CD14-positive monocyte (primary cell): ENCODE data around the gene STK32B. TPM values are rescaled to one million over a fixed set of nuclear protein-coding genes. Genes with fewer than 3 reads are reported as not detected.

Source experiments
- DNase-seq, 3 donors: peaks; one replicate each; pipeline ENCODE4 v3.0.0-alpha.2; 2011 to 2022
- H2AFZ ChIP-seq: 2 replicates; pipeline ENCODE4 v1.6.0; 2012; ENCODE audit warnings: mild to moderate bottlenecking, low read depth, low read length, inconsistent platforms; ENCODE audit not compliant: insufficient read depth, poor library complexity, severe bottlenecking
- H3K27ac ChIP-seq, 2 donors: 1 replicate in 1 of 2; 2 replicates in 1 of 2; pipeline ENCODE4 v1.5.1; 2012 to 2013; ENCODE audit warnings: low read length in 2 of 2, control low read depth in 1 of 2, inconsistent platforms in 1 of 2, low read depth in 1 of 2, mild to moderate bottlenecking in 1 of 2
- H3K27me3 ChIP-seq, 2 donors: one replicate each; pipeline versions ENCODE4 v1.6.0 to v1.6.1; 2011 to 2013; ENCODE audit warnings: low read length in 2 of 2; ENCODE audit not compliant: control insufficient read depth in 2 of 2, insufficient read depth in 2 of 2
- H3K36me3 ChIP-seq, 2 donors: replicated peaks in 1 of 2; 1 replicate in 1 of 2; 2 replicates in 1 of 2; pipeline versions ENCODE4 v1.5.1 to v1.6.1; 2012 to 2013; ENCODE audit warnings: low read length in 2 of 2, control low read depth in 1 of 2, inconsistent platforms in 1 of 2, mild to moderate bottlenecking in 1 of 2; ENCODE audit not compliant: insufficient read depth in 2 of 2, control insufficient read depth in 1 of 2
- H3K4me1 ChIP-seq, 2 donors: 1 replicate in 1 of 2; 2 replicates in 1 of 2; pipeline versions ENCODE4 v1.5.1 to v1.6.1; 2012 to 2013; ENCODE audit warnings: low read length in 2 of 2, control low read depth in 1 of 2, inconsistent platforms in 1 of 2, mild to moderate bottlenecking in 1 of 2, moderate library complexity in 1 of 2; ENCODE audit not compliant: insufficient read depth in 2 of 2, control insufficient read depth in 1 of 2
- H3K4me2 ChIP-seq: replicated peaks from 2 replicates; pipeline ENCODE3; 2012; ENCODE audit warnings: low read length, moderate library complexity, mild to moderate bottlenecking; ENCODE audit not compliant: poor library complexity, severe bottlenecking; ENCODE audit errors: extremely low read depth
- H3K4me3 ChIP-seq, 3 experiments: fragments of 200-600 bp in 1 of 3; sonication (generic) in 1 of 3; replicated peaks in 1 of 3; 1 replicate in 2 of 3; 2 replicates in 1 of 3; pipeline ENCODE4 v1.5.1; 2011 to 2013; ENCODE audit warnings: low read length in 3 of 3, mild to moderate bottlenecking in 3 of 3, control low read depth in 2 of 3, low read depth in 2 of 3, inconsistent platforms in 1 of 3, moderate library complexity in 1 of 3
- H3K79me2 ChIP-seq: 2 replicates; pipeline ENCODE4 v1.6.0; 2012; ENCODE audit warnings: mild to moderate bottlenecking, control low read depth, inconsistent platforms, low read length, moderate library complexity; ENCODE audit not compliant: insufficient read depth
- H3K9ac ChIP-seq: 2 replicates; pipeline ENCODE4 v1.6.0; 2017; ENCODE audit warnings: low read length, mild to moderate bottlenecking; ENCODE audit not compliant: insufficient read depth, poor library complexity, severe bottlenecking
- H3K9me3 ChIP-seq, 2 donors: replicated peaks in 1 of 2; 1 replicate in 1 of 2; 2 replicates in 1 of 2; pipeline versions ENCODE4 v1.5.1 to v1.6.1; 2012 to 2013; ENCODE audit warnings: low read length in 2 of 2, control low read depth in 1 of 2; ENCODE audit not compliant: control insufficient read depth in 1 of 2, insufficient read depth in 1 of 2
- H4K20me1 ChIP-seq: 2 replicates; pipeline ENCODE4 v1.6.0; 2012; ENCODE audit warnings: mild to moderate bottlenecking, low read length, control low read depth, moderate library complexity; ENCODE audit not compliant: insufficient read depth
- H3K27ac Mint-ChIP-seq, 7 donors: one replicate each; pipeline ENCODE4 v1.8.0; 2020; ENCODE audit warnings: mild to moderate bottlenecking in 7 of 7, mixed read lengths in 7 of 7, moderate library complexity in 6 of 7, inconsistent platforms in 2 of 7
- H3K27me3 Mint-ChIP-seq, 3 donors: one replicate each; pipeline ENCODE4 v1.8.0; 2021 to 2022; ENCODE audit warnings: low read depth in 3 of 3, mild to moderate bottlenecking in 3 of 3, mixed read lengths in 3 of 3, moderate library complexity in 3 of 3, inconsistent platforms in 1 of 3
- H3K36me3 Mint-ChIP-seq, 2 donors: one replicate each; pipeline ENCODE4 v1.8.0; 2020; ENCODE audit warnings: mixed read lengths in 2 of 2, inconsistent platforms in 1 of 2, mild to moderate bottlenecking in 1 of 2
- H3K4me1 Mint-ChIP-seq: one replicate; pipeline ENCODE4 v1.8.0; 2020; ENCODE audit warnings: mild to moderate bottlenecking, mixed read lengths
- H3K4me3 Mint-ChIP-seq, 2 donors: one replicate each; pipeline ENCODE4 v1.8.0; 2020; ENCODE audit warnings: mild to moderate bottlenecking in 2 of 2, mixed read lengths in 2 of 2, moderate library complexity in 1 of 2
- H3K9me3 Mint-ChIP-seq, 7 donors: one replicate each; pipeline ENCODE4 v1.8.0; 2020 to 2022; ENCODE audit warnings: mixed read lengths in 7 of 7, mild to moderate bottlenecking in 6 of 7, moderate library complexity in 6 of 7, inconsistent platforms in 2 of 7
- WGBS: methylation state at CpG from one replicate; pipeline ENCODE4 v1.1.5; 2013; ENCODE audit warnings: missing lambda C conversion rate; ENCODE audit not compliant: insufficient coverage; 5-methylcytosine and 5-hydroxymethylcytosine counted together
- intact Hi-C, 2 donors: fragments of 100-400 bp; cut with micrococcal nuclease; formaldehyde crosslinking; loops; one replicate each; pipeline versions ENCODE4 v1.15.0 to v1.15.1; 2023
- polyA plus RNA-seq, 3 donors: library from polyadenylated mRNA; depleted of rRNA in 1 of 3; unstranded in 2 of 3; stranded (reverse) in 1 of 3; fragments of 300-500 nt in 2 of 3; fragments of >200 nt in 1 of 3; fragmentation: Illumina TruSeq in 2 of 3; gene quantifications; 1 replicate in 2 of 3; 2 replicates in 1 of 3; pipeline ENCODE4 v1.2.3, GENCODE V29; 2012 to 2021
- TF ChIP-seq, protein P1 (sequence below): fragments of 200-600 bp; IDR thresholded peaks from one replicate; pipeline ENCODE4 v1.8.0; 2022; ENCODE audit warnings: antibody characterized with exemption, mild to moderate bottlenecking

Gene STK32B
- polyA plus RNA-seq, 3 donors: 0.61 to 1.7 (median 0.75) TPM

DNA sequence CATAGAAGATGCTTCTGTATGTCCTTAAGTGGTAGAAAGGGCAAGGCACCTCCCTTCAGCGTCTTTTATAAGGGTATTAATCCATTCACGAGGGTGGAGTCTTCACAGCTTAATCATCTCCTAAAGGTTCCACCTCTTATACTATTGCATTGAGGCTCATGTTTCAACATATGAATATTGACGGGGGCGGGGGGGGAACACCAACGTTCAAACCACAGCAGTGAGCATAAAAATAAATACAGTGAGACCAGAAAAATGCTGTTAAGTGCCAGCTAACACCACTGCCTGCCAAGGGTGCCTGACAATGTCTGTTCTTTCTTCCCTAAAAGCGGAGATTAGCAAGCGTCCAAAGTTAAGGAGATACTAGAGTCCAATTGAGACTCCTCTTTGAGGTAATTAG lies 323.3 kb downstream of the STK32B start:
- Histone ChIP-seq H3K79me2 (no peaks in the 10 kb centered on the region), H3K27me3 (no peaks in the 10 kb centered on the region), H3K36me3 (no peaks in the 10 kb centered on the region), H4K20me1 (no peaks in the 10 kb centered on the region), H3K4me1 (no peaks in the 10 kb centered on the region), H3K9me3 (peaks cover 5 to 23% of the 10 kb centered on the region in 2 donors), H2AFZ (no peak overlapping the region), H3K27ac (no peak overlapping the region), H3K9ac (no peak overlapping the region), H3K4me3 (no peak overlapping the region), H3K4me2 (no peak overlapping the region)
- Mint-ChIP-seq H3K9me3 (peaks cover 10 to 35% (median 15%) of the 10 kb centered on the region in 7 donors), H3K4me1 (no peaks in the 10 kb centered on the region), H3K4me3 (no peak overlapping the region), H3K27ac (no peak overlapping the region), H3K27me3 (peaks cover 0 to 2% (median 0%) of the 10 kb centered on the region in 3 donors), H3K36me3 (no peaks in the 10 kb centered on the region)
- WGBS: no CpG with 5 or more reads among the region's 7 CpGs
- intact Hi-C loops: no loop called here
- TF ChIP-seq, protein P1, sequence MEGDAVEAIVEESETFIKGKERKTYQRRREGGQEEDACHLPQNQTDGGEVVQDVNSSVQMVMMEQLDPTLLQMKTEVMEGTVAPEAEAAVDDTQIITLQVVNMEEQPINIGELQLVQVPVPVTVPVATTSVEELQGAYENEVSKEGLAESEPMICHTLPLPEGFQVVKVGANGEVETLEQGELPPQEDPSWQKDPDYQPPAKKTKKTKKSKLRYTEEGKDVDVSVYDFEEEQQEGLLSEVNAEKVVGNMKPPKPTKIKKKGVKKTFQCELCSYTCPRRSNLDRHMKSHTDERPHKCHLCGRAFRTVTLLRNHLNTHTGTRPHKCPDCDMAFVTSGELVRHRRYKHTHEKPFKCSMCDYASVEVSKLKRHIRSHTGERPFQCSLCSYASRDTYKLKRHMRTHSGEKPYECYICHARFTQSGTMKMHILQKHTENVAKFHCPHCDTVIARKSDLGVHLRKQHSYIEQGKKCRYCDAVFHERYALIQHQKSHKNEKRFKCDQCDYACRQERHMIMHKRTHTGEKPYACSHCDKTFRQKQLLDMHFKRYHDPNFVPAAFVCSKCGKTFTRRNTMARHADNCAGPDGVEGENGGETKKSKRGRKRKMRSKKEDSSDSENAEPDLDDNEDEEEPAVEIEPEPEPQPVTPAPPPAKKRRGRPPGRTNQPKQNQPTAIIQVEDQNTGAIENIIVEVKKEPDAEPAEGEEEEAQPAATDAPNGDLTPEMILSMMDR: no peak
- DNase-seq: no peak

DNA sequence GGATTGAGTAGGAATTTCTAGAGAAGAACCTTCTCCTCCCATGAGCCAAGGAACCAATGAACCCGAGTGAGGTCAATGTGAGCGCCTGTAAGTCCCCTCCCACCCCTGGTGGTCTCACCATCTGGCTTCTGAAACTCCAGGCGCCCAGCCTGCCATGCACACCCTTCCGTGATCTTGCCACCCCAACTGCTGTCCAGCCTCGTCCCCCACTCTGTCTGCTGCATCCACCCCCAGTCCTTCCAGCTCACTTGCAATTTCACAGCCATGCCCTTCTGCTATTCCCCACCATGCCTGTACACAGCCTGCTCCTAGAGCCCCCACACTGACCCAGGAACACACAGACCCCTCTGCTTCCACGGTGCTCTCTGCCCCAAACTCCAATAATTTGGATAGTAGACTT lies 323.7 kb downstream of the STK32B start:
- Mint-ChIP-seq H3K27me3 (peaks cover 0 to 2% (median 0%) of the 10 kb centered on the region in 3 donors), H3K4me1 (no peaks in the 10 kb centered on the region), H3K27ac (no peak overlapping the region), H3K9me3 (peaks cover 10 to 35% (median 15%) of the 10 kb centered on the region in 7 donors), H3K4me3 (no peak overlapping the region), H3K36me3 (no peaks in the 10 kb centered on the region)
- Histone ChIP-seq H3K4me1 (no peaks in the 10 kb centered on the region), H3K4me2 (no peak overlapping the region), H3K9me3 (peaks cover 5 to 23% of the 10 kb centered on the region in 2 donors), H3K36me3 (no peaks in the 10 kb centered on the region), H3K79me2 (no peaks in the 10 kb centered on the region), H3K9ac (no peak overlapping the region), H3K27ac (no peak overlapping the region), H3K4me3 (no peak overlapping the region), H2AFZ (no peak overlapping the region), H3K27me3 (no peaks in the 10 kb centered on the region), H4K20me1 (no peaks in the 10 kb centered on the region)
- TF ChIP-seq, protein P1: no peak
- intact Hi-C loops: no loop called here
- 100% methylated on average over 4 of the region's 6 CpGs for WGBS
- DNase-seq: no peak
